Tongue (tissue), 2 donors: Measurements from ENCODE around the gene PPM1G. TPM values are rescaled to one million over a fixed set of nuclear protein-coding genes. Genes with fewer than 3 reads are reported as not detected.
"Not testable (repeated sequence)": the region's sequence is repeated elsewhere in the genome, so short reads cannot be mapped to it uniquely, and the experiment has no call there.

Experiments used
- DNase-seq: peaks from one replicate; pipeline ENCODE4 v3.0.0-alpha.2; 2015
- total RNA-seq: library from RNA; depleted of rRNA; stranded (reverse); fragments of >200 nt; gene quantifications from one replicate; pipeline ENCODE4 v1.2.3, GENCODE V29; 2014

Gene PPM1G
- total RNA-seq, result 41.3 TPM

DNA sequence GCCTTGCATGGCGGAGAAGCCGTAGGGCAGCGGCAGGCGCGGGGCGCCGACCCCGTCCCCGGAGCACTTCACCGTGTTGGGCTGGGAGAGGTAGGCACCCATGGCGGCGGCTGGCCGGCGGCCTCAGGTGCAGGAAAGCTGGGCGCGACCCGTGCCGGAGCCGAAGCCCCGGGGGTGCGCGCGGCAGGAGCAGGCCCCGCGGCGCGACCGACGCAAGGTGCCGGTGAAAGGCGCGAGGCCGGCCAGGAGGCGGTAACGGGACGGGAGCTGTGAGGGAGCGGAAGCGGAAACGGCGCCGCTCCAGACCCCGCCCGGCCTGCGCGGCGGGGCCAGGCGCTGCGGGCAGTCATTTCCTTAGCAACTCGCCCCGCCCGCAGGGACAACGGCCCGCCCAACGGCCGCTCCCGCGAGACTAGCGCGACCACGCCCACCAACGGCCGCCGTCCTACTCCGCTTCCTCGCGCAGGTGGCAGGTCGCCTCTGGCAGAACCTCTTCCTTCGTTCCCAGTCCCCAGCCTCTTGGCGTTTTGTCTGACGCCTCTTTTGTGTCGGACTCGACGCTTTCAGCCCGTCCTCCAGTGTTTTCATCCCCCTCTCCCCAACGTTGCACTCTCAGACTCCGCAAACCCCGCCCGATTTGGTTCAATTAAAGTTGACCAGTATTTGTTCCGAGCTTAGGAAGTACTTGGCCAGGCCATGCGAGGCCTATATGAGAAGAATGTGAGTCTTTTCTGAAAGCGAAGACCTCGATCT lies at the start of gene PPM1G:
Gene PPM1G (minus strand): TSS at position 271 of the 753 bp plus-strand sequence. CDS start 169 bp downstream, at position 102.
- DNase-seq, result peak; percentile 97

DNA sequence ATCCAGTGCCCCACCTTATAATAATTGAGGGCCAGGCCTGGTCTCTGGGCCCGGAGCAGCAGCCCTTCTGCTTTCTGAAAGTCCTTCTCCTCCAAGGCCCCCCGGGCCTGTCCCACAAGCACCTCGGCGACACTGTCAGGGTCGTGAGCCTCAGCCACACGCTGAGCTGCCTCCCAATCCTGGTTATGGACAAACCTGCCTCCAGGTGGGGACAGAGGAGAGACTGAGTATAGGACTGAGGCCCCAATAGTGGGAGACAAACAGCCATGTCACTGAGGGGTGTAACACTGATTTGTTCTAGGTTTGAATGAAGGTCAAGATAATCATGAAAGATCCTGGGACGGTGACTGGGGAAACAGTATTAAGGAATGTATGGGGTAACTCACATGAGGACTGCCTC lies 44.6 kb upstream of the PPM1G start:
- no peak for DNase-seq

- DNase-seq, result no peak
Observed at GRCh38 chr2:27451095-27451494, 41.7 kb upstream of the PPM1G start.

GRCh38 chr2:27448381-27448780 lies 39.0 kb upstream of the PPM1G start:
- DNase-seq, result no peak

- DNase-seq, result no peak
Observed at GRCh38 chr2:27446057-27446456, 36.7 kb upstream of the PPM1G start.

- DNase-seq, result no peak
Observed at GRCh38 chr2:27445615-27446014, 36.2 kb upstream of the PPM1G start.

GRCh38 chr2:27445155-27445554 lies 35.8 kb upstream of the PPM1G start:
- no peak for DNase-seq

DNA sequence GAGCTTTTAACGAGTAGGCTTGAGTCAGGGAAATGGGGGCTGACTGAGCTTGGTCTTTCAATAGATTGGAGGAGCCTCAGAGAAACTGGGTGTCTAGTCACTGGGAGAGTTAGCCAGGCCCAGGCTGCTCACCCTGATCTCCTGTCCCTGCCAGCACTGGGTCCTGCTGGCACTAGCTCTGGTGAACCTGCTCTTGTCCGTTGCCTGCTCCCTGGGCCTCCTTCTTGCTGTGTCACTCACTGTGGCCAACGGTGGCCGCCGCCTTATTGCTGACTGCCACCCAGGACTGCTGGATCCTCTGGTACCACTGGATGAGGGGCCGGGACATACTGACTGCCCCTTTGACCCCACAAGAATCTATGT lies 33.5 kb upstream of the PPM1G start:
- DNase-seq, result peak; percentile 13

- DNase-seq, result peak; percentile 57
Observed at GRCh38 chr2:27441958-27442919, 32.8 kb upstream of the PPM1G start, which contains the start of gene KRTCAP3. Gene KRTCAP3 (plus strand): TSS chr2:27442381. CDS start chr2:27442413, 32 bp downstream.

GRCh38 chr2:27441226-27441926 lies 32.0 kb upstream of the PPM1G start:
- DNase-seq, result no peak

GRCh38 chr2:27435628-27436027 lies 26.2 kb upstream of the PPM1G start:
- no peak for DNase-seq

DNA sequence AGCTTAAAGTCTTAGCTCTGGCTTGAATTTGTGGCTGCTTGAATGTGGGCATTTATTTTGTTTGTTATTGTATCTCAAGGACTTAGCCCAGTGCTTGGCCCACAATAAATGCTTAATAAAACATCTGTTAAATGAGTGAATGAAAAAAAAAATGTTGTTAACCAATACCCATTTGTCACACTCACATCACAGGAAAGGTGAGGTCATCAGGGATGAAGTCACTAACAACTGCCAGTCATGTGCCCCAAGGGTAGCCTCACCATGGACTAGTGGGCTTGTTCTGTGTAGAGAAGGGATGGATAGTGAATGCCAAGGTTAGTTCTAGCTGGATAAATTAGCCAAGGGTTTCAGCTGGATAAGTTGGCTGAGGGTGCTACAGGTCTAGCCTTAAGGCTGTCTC lies 22.0 kb upstream of the PPM1G start:
- no peak for DNase-seq

DNA sequence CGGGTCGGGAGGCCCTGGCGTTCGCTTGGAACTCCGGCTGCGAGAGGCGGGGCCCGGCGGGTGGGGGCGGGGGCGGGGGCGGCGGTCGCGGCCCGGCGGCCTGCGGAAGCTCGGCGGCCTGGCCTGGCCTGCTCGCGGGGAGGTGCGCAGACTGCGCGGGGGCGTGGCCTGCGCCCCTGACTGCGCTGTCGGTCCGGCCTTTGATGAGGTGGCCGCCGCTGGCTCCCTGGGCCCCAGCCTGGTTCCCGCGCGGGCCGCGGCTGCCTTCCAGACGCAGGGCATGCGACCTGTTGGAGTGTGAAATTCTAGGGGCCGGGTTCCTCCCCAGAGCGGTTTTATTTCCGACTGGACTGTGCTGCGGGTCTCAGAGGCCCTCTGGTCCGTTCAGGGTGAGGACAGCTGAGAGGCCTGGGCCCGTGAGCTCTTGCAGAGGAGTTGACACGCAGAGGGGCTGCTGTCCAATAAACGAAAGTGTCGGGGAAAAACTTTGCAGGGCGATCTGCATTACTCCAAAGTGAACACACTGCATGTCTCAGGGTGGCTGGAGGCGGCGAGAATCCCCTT lies 19.7 kb upstream of the PPM1G start:
- peak; percentile 88 for DNase-seq

DNA sequence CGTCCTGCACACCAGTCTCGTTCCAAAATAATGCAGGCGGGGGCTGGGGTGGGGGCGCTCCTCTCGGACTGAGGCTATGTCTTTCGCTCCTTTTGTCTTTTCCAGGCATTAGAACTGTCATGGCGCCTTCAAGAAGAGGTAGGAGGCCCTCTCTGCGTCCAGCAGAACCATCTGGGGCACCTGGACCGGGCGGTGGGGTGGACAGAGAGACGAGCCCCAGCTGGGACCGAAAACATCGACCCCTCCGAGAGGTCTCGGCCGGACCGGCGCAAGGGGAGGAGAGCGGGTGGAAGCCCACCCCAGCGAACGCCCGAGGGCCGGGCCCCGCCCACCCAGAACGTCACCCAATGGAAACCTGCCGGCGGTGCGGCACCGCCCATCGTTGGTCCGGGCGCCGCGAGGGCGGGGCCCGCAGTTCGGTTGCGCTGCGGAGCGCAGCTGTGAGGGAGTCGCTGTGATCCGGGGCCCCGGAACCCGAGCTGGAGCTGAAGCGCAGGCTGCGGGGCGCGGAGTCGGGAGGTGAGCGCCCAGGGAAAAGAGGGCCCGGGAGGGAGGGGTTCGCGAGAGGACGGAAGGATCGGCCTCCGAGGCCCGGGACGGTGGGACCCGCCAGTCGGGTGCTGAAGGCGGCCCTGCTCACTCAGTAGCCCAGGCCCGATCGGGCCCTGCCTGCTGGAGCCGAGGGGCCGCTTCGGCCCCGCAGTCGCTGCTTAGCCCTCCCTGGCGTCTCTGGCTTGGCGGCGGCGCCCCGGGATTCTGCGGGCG lies 19.0 kb upstream of the PPM1G start, which contains the start of gene NRBP1:
Gene NRBP1 (plus strand): TSS at position 419 of the 765 bp plus-strand sequence. CDS start 4,643 bp downstream, outside the sequence.
- DNase-seq, result peak; percentile 97

GRCh38 chr2:27427863-27428212 lies 18.4 kb upstream of the PPM1G start:
- DNase-seq, result no peak

- DNase-seq, result not testable (repeated sequence)
Observed at GRCh38 chr2:27425039-27425438, 15.6 kb upstream of the PPM1G start.

- no peak for DNase-seq
Observed at GRCh38 chr2:27422958-27423357, 13.6 kb upstream of the PPM1G start.

DNA sequence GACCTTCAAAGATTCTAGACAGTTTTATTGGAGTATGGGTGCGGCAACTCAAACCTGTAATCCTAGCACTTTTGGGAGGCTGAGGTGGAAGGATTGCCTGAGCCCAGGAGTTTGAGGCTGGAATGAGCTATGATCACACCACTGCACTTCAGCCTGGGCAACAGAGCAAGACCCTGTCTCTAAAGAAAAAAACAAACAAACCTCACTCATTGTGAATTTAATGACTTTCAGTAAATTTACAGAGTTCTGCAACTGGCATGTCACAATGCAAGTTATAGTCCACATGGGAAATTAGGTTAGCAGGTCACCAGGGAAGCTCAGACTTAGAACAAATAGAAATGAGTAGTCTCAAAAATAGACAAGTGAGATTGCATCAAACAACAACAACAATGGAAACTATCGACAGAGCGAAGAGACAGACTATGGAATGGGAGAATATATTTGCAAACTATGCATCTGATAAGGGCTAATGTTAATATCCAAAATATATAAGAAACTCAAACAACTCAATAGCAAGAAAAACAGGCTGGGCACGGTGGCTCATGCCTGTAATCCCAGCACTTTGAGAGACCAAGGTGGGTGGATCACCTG lies 12.4 kb upstream of the PPM1G start:
- no peak for DNase-seq

DNA sequence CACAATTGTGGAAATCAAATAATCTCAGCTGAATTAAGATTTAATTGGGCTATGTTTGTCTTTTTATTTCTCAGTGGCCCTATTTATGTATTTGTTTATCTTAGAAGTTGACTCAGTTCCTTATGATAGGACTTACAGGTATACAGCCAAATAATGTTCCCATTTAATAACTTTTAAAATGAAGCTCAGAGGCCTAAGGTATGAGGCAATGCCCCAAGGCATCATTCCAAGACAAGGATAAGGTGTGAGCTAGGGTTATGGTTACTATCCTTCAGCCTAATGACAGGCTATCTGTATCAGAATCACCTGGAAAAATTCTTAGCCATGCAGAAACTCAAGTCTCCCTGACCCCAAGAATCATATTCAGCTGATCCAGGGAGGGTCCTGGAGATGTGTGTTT lies 11.6 kb upstream of the PPM1G start:
- no peak for DNase-seq

GRCh38 chr2:27416151-27416550 lies 6.8 kb upstream of the PPM1G start:
- no peak for DNase-seq
